Measurements from ENCODE around the gene CSNK1A1.
"Not testable (repeated sequence)": the region's sequence is repeated elsewhere in the genome, so short reads cannot be mapped to it uniquely, and the experiment has no call there.

CSNK1A1 gene

DNA sequence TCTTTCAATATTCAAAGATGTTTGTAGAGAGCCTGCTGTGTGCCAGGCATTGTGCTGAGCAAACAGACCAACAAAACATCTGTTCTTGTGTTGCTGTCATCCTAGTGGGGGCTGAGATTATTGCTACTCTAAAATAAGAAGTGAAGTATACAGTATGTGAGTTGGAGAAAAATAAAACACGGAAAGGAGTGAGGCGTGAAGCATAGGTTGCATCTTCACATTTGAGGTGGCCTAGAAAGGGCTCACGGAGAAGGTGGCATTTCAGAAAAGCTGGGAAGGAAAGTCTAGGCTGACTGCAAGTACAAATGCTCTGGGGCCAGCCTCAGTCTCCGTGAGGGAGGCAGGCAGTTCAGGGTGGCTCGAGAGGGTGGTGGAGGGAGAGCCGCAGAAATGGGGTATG is 80.3 kb downstream of the CSNK1A1 start:
- TF ChIP-seq, protein P1, sequence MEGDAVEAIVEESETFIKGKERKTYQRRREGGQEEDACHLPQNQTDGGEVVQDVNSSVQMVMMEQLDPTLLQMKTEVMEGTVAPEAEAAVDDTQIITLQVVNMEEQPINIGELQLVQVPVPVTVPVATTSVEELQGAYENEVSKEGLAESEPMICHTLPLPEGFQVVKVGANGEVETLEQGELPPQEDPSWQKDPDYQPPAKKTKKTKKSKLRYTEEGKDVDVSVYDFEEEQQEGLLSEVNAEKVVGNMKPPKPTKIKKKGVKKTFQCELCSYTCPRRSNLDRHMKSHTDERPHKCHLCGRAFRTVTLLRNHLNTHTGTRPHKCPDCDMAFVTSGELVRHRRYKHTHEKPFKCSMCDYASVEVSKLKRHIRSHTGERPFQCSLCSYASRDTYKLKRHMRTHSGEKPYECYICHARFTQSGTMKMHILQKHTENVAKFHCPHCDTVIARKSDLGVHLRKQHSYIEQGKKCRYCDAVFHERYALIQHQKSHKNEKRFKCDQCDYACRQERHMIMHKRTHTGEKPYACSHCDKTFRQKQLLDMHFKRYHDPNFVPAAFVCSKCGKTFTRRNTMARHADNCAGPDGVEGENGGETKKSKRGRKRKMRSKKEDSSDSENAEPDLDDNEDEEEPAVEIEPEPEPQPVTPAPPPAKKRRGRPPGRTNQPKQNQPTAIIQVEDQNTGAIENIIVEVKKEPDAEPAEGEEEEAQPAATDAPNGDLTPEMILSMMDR (IDR thresholded peaks at IDR 0.05; ENCODE audit: low read depth, low read length), result no peak
- in situ Hi-C loops (cut with HindIII; ENCODE audit: low sequenced_read_pairs), result no loop called here
- no peak overlapping the region for H3K4me3 ChIP-seq (ENCODE audit: low read depth, low read length)
- no peak for DNase-seq (ENCODE audit: low read depth, low spot score)

DNA sequence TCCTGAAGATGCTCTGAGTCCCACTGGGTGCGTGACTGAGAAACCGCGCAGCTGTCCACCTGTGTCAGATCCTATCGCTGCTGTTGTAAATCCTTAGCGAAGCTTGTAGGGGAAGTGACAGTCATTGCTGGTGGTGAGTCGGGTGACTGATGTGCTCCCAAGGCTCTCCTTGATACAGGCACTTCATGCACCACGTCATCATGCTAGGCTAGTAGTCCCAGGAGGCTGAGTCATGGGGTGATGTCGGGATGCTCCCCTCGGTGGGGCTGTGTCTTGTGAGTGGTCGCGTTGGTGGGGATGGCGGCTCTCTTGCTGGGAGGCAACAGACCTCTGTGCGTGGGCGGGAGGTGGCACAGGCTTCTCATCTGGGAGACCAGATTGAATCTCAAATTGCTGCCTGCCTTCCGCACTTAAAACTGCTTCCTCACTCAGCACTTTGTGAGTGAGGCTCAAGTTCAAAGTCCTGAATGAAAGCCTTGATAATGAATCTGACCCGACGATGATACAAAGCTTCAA is 84.7 kb downstream of the CSNK1A1 start:
- TF ChIP-seq, protein P1 (IDR thresholded peaks at IDR 0.05; ENCODE audit: low read depth, low read length), result no peak
- in situ Hi-C loops (cut with HindIII; ENCODE audit: low sequenced_read_pairs), result no loop called here
- no peak overlapping the region for H3K4me3 ChIP-seq (ENCODE audit: low read depth, low read length)
- peak; percentile 66 for DNase-seq (ENCODE audit: low read depth, low spot score)

DNA sequence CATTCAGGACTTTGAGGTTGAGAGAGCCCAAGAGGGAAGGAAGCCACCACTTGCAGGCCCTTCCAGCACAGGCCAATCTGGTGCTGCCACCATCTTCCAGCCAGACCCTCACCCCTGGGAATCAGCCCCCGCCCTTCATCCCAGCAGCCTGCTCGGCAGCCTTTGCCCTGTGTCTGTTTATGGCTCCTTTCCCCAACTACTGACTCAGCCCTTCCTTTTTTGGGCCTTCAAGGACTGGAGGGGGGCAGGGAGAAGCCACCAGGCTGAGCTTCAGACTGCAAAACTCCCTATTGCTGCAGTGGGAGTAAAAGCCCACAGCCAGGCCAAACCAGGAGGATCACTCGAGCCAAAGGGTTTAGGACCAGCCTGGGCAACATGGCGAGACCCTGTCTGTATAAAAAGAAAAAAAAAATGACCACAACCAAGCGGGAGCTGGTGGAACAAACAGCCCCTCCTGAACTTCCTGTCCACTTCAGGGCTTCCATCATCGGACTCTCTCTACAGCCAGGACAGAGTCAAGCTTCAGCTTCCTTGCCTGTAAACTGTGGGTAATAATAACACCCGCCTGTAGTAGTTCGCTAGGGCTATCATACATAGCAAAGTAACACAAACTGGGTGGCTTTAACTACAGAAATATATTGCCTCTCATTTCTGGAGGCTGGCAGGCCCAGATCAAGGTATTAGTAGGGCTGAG is 86.3 kb downstream of the CSNK1A1 start:
- in situ Hi-C loops (cut with HindIII; ENCODE audit: low sequenced_read_pairs), result no loop called here
- no peak overlapping the region for H3K4me3 ChIP-seq (ENCODE audit: low read depth, low read length)
- TF ChIP-seq, protein P1 (IDR thresholded peaks at IDR 0.05; ENCODE audit: low read depth, low read length), result no peak
- DNase-seq (ENCODE audit: low read depth, low spot score), result peak; percentile 66

DNA sequence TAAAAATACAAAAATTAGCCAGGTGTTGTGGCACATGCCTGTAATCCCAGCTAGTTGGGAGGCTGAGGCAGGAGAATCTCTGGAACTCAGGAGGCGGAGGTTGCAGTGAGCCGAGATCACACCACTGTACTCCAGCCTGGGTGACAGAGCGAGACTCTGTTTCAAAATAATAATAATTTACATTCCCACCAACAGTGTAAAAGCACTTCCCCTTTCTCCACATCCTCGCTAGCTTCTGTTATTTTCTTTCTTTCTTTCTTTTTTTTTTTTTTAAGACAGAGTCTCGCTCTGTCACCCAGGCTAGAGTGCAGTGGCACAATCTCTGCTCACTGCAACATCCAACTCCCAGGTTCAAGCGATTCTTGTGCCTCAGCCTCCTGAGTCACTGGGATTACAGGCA is 89.3 kb downstream of the CSNK1A1 start:
- in situ Hi-C loops (cut with HindIII; ENCODE audit: low sequenced_read_pairs); DNase-seq (ENCODE audit: low read depth, low spot score): not testable (repeated sequence)

DNA sequence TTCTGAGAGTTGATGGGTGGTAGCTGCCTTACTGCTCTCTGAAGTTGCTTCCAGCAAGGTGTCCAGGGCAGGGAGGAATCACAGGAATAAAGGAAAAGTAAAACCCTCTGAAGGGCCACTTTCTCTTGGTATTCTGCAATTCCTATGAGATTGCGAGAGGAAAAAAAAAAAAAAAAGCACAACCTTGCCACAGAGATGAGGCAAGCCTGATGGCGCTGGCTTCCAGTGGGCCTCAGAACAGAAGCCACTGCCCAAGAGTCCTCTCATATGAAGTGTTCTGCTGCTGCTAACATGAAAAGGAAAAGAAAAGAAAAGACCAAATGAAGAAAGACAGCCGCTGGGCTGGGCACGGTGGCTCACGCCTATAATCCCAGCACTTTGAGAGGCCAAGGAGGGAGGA is 91.3 kb downstream of the CSNK1A1 start:
- H3K4me3 ChIP-seq (ENCODE audit: low read depth, low read length), result no peak overlapping the region
- TF ChIP-seq, protein P1 (IDR thresholded peaks at IDR 0.05; ENCODE audit: low read depth, low read length), result no peak
- in situ Hi-C loops (cut with HindIII; ENCODE audit: low sequenced_read_pairs), result no loop called here
- DNase-seq (ENCODE audit: low read depth, low spot score), result no peak

More for the DNA sequence above, 89.3 kb downstream of the CSNK1A1 start:
- not testable (repeated sequence) for H3K4me3 ChIP-seq (ENCODE audit: low read depth, low read length)

DNA sequence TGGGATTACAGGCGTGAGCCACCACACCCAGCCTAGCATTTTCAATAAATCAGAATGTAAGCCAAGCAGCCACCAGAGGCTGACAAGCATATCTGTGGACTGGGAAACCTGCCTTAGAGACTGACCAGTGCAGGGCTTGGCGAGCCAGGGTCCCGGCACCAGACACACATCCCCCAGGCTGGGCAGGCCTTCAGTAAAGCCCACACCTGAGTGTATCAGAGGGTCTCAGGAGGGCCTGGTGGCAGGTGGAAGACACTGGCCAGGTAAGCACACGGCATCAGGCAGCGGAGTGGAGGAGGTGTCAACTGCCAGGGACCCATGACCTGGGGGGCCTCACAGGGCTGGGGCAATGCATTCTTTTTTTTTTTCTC is 93.9 kb downstream of the CSNK1A1 start:
- TF ChIP-seq, protein P1 (IDR thresholded peaks at IDR 0.05; ENCODE audit: low read depth, low read length), result no peak
- H3K4me3 ChIP-seq (ENCODE audit: low read depth, low read length), result no peak overlapping the region
- DNase-seq (ENCODE audit: low read depth, low spot score), result no peak
- in situ Hi-C loops (cut with HindIII; ENCODE audit: low sequenced_read_pairs), result no loop called here

DNA sequence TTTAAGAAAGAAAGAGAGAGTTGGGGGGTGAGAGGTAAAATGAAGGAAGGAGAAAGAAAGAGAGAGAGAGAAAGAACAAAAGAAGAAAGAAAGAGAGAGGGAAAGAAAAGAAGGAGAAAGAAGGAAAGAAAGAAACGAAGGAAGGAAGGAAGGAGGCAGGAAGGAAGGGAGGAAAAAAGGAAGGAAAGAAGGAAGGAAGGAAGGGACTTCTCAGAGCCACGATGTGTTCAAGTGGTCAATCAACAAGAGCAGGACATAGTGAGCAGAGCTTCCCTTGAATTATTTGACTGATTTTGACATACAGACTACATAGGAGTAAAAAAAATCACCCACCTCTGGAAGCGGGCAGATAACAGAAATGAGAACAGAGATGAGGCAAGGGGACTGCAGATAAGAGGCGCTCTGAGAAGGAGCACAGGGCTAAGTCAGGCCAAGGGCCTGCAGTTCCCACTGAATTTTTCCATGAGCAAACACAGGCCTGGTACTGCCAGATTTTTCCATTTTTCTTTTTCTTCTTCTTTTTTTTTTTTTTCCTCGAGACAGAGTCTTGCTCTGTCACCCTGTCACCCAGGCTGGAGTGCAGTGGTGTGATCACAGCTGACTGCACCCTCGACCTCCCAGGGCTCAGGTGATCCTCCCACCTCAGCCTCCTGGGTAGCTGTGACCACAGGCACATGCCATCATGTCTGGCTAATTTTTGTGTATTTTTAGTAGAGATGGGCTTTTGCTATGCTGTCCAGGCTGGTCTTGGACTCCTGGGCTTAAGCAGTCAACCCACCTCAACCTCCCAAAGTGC is 94.4 kb downstream of the CSNK1A1 start:
- no peak overlapping the region for H3K4me3 ChIP-seq (ENCODE audit: low read depth, low read length)
- TF ChIP-seq, protein P1 (IDR thresholded peaks at IDR 0.05; ENCODE audit: low read depth, low read length), result no peak
- in situ Hi-C loops (cut with HindIII; ENCODE audit: low sequenced_read_pairs), result no loop called here
- DNase-seq (ENCODE audit: low read depth, low spot score), result no peak
